22Rv1 (cell line): ENCODE results near the gene ASCL5.

Experiments
- H3K27ac ChIP-seq: fragments of 450-650 bp; 2 replicates; pipeline ENCODE4 v1.5.1; 2017
- ZFX ChIP-seq: fragments of 450-650 bp; IDR thresholded peaks from 2 replicates; pipeline ENCODE4 v1.6.1; 2017; ENCODE audit warnings: antibody characterized with exemption, borderline replicate concordance
- TF ChIP-seq, protein P1 (sequence below): fragments of 450-650 bp; IDR thresholded peaks from 2 replicates; pipeline ENCODE4 v1.5.1; 2017; ENCODE audit warnings: mild to moderate bottlenecking

The ASCL5 gene

DNA sequence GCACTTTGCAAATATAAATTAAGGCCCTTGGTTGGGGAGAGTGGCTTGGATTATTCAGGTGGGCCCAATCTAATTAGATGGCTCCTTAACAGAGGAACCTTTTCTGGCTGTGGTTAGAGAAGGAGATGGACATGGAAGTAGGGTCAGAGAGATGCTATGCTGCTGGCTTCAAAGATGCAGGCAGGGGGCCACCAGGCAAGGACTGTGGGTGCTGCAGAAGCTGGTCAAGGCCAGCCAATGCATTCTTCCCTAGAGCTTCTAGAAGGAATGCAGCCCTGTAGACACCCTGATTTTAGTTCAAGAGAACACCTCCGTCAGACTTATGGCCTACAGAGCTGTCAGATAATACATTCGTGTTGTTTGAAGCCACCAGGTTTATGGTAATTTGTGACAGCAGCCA lies 31.0 kb upstream of the ASCL5 start:
- no peak overlapping the region for H3K27ac ChIP-seq
- TF ChIP-seq ZFX: no peak
- TF ChIP-seq, protein P1, sequence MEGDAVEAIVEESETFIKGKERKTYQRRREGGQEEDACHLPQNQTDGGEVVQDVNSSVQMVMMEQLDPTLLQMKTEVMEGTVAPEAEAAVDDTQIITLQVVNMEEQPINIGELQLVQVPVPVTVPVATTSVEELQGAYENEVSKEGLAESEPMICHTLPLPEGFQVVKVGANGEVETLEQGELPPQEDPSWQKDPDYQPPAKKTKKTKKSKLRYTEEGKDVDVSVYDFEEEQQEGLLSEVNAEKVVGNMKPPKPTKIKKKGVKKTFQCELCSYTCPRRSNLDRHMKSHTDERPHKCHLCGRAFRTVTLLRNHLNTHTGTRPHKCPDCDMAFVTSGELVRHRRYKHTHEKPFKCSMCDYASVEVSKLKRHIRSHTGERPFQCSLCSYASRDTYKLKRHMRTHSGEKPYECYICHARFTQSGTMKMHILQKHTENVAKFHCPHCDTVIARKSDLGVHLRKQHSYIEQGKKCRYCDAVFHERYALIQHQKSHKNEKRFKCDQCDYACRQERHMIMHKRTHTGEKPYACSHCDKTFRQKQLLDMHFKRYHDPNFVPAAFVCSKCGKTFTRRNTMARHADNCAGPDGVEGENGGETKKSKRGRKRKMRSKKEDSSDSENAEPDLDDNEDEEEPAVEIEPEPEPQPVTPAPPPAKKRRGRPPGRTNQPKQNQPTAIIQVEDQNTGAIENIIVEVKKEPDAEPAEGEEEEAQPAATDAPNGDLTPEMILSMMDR: no peak

- no peak for TF ChIP-seq ZFX
- TF ChIP-seq, protein P1: no peak
- H3K27ac ChIP-seq: no peak overlapping the region
These were observed 29.8 kb upstream of the ASCL5 start for GRCh38 chr1:201156819-201157218.

GRCh38 chr1:201156346-201156745 lies 29.4 kb upstream of the ASCL5 start:
- no peak overlapping the region for H3K27ac ChIP-seq
- TF ChIP-seq, protein P1: no peak
- TF ChIP-seq ZFX: no peak

DNA sequence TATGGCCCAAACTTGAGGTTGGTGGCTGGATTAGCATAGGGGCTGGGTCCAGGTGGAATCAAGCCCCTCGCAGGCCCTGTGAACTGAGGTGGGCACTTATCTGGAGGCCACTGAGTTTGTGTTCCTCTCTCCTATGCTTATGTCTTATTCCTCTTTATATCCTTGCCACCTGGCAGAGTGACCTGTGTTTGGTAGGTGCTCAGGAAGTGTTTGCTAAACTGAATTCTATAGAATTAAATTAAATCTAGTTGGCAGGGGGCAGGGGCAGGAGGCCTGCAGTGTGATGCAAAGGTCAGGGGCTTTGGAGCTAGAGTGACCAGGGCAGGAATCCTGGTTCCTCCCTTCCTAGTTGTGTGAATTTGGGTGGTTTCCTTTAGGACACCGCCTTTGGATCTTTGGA lies 28.4 kb upstream of the ASCL5 start:
- H3K27ac ChIP-seq: no peak overlapping the region
- TF ChIP-seq, protein P1: no peak
- no peak for TF ChIP-seq ZFX

GRCh38 chr1:201154389-201155165 lies 27.6 kb upstream of the ASCL5 start, which contains the start of gene TMEM9:
Gene TMEM9, minus strand, starts transcription at chr1:201154474. Its CDS starts 551 bp downstream, at chr1:201153923.
- no peak for TF ChIP-seq ZFX
- TF ChIP-seq, protein P1: no peak
- peak within 1 kb of the TSS; percentile 50 for H3K27ac ChIP-seq

- H3K27ac ChIP-seq: peak overlapping the region; percentile 50
- TF ChIP-seq, protein P1: no peak
- TF ChIP-seq ZFX: no peak
These were observed 26.7 kb upstream of the ASCL5 start for GRCh38 chr1:201153474-201154388.

DNA sequence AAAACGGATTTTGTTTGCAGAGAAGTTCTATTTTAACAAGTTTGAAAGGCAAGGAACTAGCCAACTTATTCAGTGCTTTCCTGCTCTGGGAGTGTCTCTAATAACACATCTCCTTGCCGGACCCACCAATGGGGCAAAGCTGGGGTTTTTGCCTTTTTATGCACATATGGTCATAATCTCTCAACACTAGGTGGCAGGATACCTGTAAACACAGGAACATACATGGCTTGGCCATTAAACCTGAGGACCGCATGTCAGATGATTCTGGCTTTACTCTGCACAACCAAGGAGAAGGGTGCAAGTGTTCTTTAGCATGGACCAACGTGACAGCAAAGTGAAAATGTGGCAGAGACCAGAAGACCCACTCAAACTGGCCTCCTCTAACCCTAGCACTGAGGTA lies 22.4 kb upstream of the ASCL5 start:
- no peak overlapping the region for H3K27ac ChIP-seq
- no peak for TF ChIP-seq ZFX
- TF ChIP-seq, protein P1: peak; percentile 76
